K562 (cell line): Measurements from ENCODE around the gene ZC3H15. TPM values are rescaled to one million over a fixed set of nuclear protein-coding genes. Genes with fewer than 3 reads are reported as not detected.

Experiments used
- BRD9 ChIP-seq: fragments of 450-650 bp; IDR thresholded peaks from 2 replicates; pipeline ENCODE4 v1.6.1; 2018; ENCODE audit warnings: low read depth; ENCODE audit not compliant: partially characterized antibody
- EHMT2 ChIP-seq: fragments of 450-650 bp; IDR thresholded peaks from 2 replicates; pipeline ENCODE4 v1.6.1; 2018; ENCODE audit warnings: antibody characterized with exemption
- ETV1 ChIP-seq: fragments of 450-650 bp; conservative IDR thresholded peaks from 2 replicates; pipeline ENCODE4 v1.6.1; 2016; ENCODE audit warnings: missing genetic modification characterization, control low read depth, low read depth, missing compliant biosample characterization
- LEF1 ChIP-seq: fragments of 450-650 bp; IDR thresholded peaks from 2 replicates; pipeline ENCODE4 v1.6.1; 2016; ENCODE audit warnings: mild to moderate bottlenecking
- MGA ChIP-seq: fragments of 450-650 bp; IDR thresholded peaks from 2 replicates; pipeline ENCODE4 v1.6.1; 2016; ENCODE audit warnings: mild to moderate bottlenecking, moderate library complexity
- MLLT1 ChIP-seq, 2 experiments: fragments of 450-650 bp; IDR thresholded peaks; 2 replicates each; pipeline ENCODE4 v1.6.1; 2016
- NR1H2 ChIP-seq: sonication (generic); formaldehyde crosslinking; IDR thresholded peaks from 2 replicates; pipeline ENCODE4 v1.4.0; 2020; ENCODE audit warnings: mild to moderate bottlenecking, missing genetic modification reagents
- NR4A1 ChIP-seq, 2 experiments: fragments of 250-450 bp in 1 of 2; fragments of 450-650 bp in 1 of 2; sonication (Bioruptor Pico) in 1 of 2; IDR thresholded peaks; 2 replicates each; pipeline versions ENCODE4 v1.4.0 to v1.6.1; 2016 to 2020; ENCODE audit warnings: mild to moderate bottlenecking in 2 of 2, missing compliant biosample characterization in 1 of 2, missing genetic modification characterization in 1 of 2, moderate library complexity in 1 of 2
- SMARCE1 ChIP-seq: fragments of 450-650 bp; IDR thresholded peaks from 2 replicates; pipeline ENCODE4 v1.7.1; 2016; ENCODE audit warnings: mild to moderate bottlenecking
- TCF3 ChIP-seq: sonication (generic); formaldehyde crosslinking; IDR thresholded peaks from 2 replicates; pipeline ENCODE4 v1.4.0; 2020; ENCODE audit warnings: mild to moderate bottlenecking, missing genetic modification reagents
- ZNF592 ChIP-seq: fragments of 450-650 bp; IDR thresholded peaks from 2 replicates; pipeline ENCODE4 v1.6.1; 2017; ENCODE audit warnings: antibody characterized with exemption, mild to moderate bottlenecking
- ZNF695 ChIP-seq: fragments of 450-650 bp; formaldehyde crosslinking; IDR thresholded peaks from 2 replicates; pipeline ENCODE4 v1.4.0; 2020; ENCODE audit warnings: mild to moderate bottlenecking, moderate library complexity
- polyA plus RNA-seq, 8 experiments: library from polyadenylated mRNA; depleted of rRNA in 4 of 8; stranded (reverse) in 5 of 8; unstranded in 3 of 8; fragments of >200 nt; fragmentation: Nextera tagmentation in 2 of 8; fragmentation: Illumina TruSeq in 1 of 8; extraction: Ambion mirVana in 2 of 8; extraction: Trizol in 1 of 8; gene quantifications; 2 replicates each; pipeline versions ENCODE4 v1.2.1 to v1.2.3, GENCODE V29; 2011 to 2014; ENCODE audit warnings: inconsistent platforms in 1 of 8, missing spikeins in 1 of 8
- total RNA-seq, 7 experiments: library from RNA; depleted of rRNA in 6 of 7; stranded (reverse); fragments of >200 nt in 6 of 7; fragmentation: Illumina TruSeq in 2 of 7; extraction: Trizol in 2 of 7; gene quantifications; 2 replicates each; pipeline versions ENCODE4 v1.2.1 to v1.2.3, GENCODE V29; 2011 to 2021; ENCODE audit warnings: low replicate concordance in 1 of 7

Gene ZC3H15
- total and polyA plus RNA-seq, 9 of the 15 experiments (the other 6 are each of a cell fraction or from before 2014, with no cell fraction given), result 132 to 286 (median 189) TPM

- 0 out of 2 replicates have a peak, but pooled peaks have one; percentile 19 for TF ChIP-seq MGA
- TF ChIP-seq ZNF695 (CRISPR knock-in tag), result 0 out of 2 replicates have a peak, but pooled peaks have one; percentile 62
- 0 out of 2 replicates have a peak, but pooled peaks have one; percentile 11 for TF ChIP-seq SMARCE1
- TF ChIP-seq ZNF592, result no peak
- TF ChIP-seq MLLT1 (IDR thresholded peaks at IDR 0.05), result peak in 1 of 2 experiments; percentile 8; a peak in 1 of 4 replicates
- no peak for TF ChIP-seq EHMT2
- 0 out of 2 replicates have a peak, but pooled peaks have one; percentile 12 for TF ChIP-seq NR1H2
- no peak for TF ChIP-seq NR4A1 (CRISPR knock-in tag; IDR thresholded peaks at IDR 0.05)
- no peak for TF ChIP-seq NR4A1 (tag; IDR thresholded peaks at IDR 0.05)
- TF ChIP-seq LEF1, result peak; percentile 40; the same call in 1 of the 2 replicates
- TF ChIP-seq ETV1 (tag), result no peak
- no peak for TF ChIP-seq TCF3 (CRISPR knock-in tag)
- TF ChIP-seq BRD9, result peak; percentile 42
Observed at GRCh38 chr2:186485576-186485870, 537 bp upstream of the ZC3H15 start (continued).
